Lower lobe of right lung (tissue), 2 donors: ENCODE data around the gene NAMPT. TPM values are rescaled to one million over a fixed set of nuclear protein-coding genes. Genes with fewer than 3 reads are reported as not detected.

Source experiments
- ATAC-seq, 2 donors: fragments of 200-7000 bp; cut with Tn5 transposase; one replicate each; pipeline ENCODE4 v1.9.1; 2020 to 2022; ENCODE audit warnings: mild to moderate bottlenecking in 2 of 2, moderate library complexity in 2 of 2
- DNase-seq: peaks from one replicate; pipeline ENCODE4 v3.0.0-alpha.2; 2020
- H3K27ac ChIP-seq: fragments of 200-600 bp; one replicate; pipeline ENCODE4 v1.8.0; 2022
- H3K27me3 ChIP-seq: fragments of 200-600 bp; one replicate; pipeline ENCODE4 v1.8.0; 2022; ENCODE audit warnings: low read depth
- H3K36me3 ChIP-seq: fragments of 200-600 bp; one replicate; pipeline ENCODE4 v1.8.0; 2022; ENCODE audit warnings: mild to moderate bottlenecking
- H3K4me1 ChIP-seq: fragments of 200-600 bp; one replicate; pipeline ENCODE4 v1.8.0; 2022
- H3K4me3 ChIP-seq: fragments of 200-600 bp; one replicate; pipeline ENCODE4 v1.8.0; 2022; ENCODE audit warnings: mild to moderate bottlenecking
- H3K9me3 ChIP-seq: fragments of 200-600 bp; one replicate; pipeline ENCODE4 v1.8.0; 2022
- intact Hi-C: fragments of 100-400 bp; cut with DNase I; formaldehyde crosslinking; loops from one replicate; pipeline ENCODE4 v1.11.0; 2022
- total RNA-seq: library from RNA; stranded (reverse); fragmentation: NEBNext Ultra II Directional; extraction: Animal tissue kit (Norgen Biotek cat#: 25700); gene quantifications from one replicate; pipeline ENCODE4 v1.2.1, GENCODE V29; 2021
- TF ChIP-seq, protein P1 (sequence below): fragments of 200-600 bp; IDR thresholded peaks from one replicate; pipeline ENCODE4 v1.8.0; 2022; ENCODE audit warnings: antibody characterized with exemption, mild to moderate bottlenecking
- donor health status: DM: no; HTN: yes; CAD: no; lungs with severe emphysema.

The NAMPT gene
- total RNA-seq, 1 donor from 2014 or later, result 177 TPM

DNA sequence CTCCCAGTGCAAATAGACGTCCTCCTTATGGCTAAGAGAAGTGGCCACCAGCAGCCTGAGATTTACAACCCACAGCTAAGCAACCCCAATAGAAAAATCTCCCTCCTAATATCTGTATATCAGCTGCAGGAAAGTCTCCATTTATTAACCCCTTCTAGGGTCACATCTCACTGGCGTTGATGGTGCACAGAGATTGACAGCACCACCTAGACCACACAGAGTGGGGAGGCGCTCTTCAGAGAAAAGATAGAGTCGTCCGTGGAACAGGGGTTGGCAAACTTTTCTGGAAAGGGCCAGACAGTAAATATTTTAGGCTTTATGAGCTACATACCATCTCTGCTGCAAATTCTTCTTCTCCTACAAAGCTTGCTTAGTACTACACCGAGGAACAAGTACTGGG lies 60.0 kb downstream of the NAMPT start:
- intact Hi-C loops, result no loop called here
- TF ChIP-seq, protein P1, sequence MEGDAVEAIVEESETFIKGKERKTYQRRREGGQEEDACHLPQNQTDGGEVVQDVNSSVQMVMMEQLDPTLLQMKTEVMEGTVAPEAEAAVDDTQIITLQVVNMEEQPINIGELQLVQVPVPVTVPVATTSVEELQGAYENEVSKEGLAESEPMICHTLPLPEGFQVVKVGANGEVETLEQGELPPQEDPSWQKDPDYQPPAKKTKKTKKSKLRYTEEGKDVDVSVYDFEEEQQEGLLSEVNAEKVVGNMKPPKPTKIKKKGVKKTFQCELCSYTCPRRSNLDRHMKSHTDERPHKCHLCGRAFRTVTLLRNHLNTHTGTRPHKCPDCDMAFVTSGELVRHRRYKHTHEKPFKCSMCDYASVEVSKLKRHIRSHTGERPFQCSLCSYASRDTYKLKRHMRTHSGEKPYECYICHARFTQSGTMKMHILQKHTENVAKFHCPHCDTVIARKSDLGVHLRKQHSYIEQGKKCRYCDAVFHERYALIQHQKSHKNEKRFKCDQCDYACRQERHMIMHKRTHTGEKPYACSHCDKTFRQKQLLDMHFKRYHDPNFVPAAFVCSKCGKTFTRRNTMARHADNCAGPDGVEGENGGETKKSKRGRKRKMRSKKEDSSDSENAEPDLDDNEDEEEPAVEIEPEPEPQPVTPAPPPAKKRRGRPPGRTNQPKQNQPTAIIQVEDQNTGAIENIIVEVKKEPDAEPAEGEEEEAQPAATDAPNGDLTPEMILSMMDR, result no peak
- H3K4me1 ChIP-seq, result no peaks in the 10 kb centered on the region
- ATAC-seq, result no peak
- no peak overlapping the region for H3K27ac ChIP-seq
- H3K9me3 ChIP-seq, result no peaks in the 10 kb centered on the region
- no peak overlapping the region for H3K4me3 ChIP-seq
- no peaks in the 10 kb centered on the region for H3K27me3 ChIP-seq
- no peaks in the 10 kb centered on the region for H3K36me3 ChIP-seq
- DNase-seq, result no peak

DNA sequence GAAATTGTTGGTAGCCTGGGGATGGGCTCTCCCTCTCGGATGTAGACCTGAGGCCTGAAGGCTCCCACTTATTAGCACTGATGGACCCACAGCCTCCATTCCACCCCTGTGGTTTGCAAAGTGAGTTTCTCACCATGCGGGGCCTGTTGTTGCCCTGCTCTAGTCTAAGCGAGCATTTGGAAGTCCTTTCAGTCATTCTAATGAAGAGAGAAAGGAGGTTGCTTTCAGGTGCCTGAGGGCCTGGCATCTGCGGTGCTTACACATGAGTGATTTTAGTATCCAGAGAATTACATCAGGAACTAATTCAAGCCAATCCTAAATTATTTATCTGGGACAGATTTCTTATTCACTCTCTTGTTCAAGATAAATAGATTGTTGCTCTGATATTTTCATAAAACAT lies 61.6 kb downstream of the NAMPT start:
- H3K36me3 ChIP-seq, result no peaks in the 10 kb centered on the region
- peaks cover 12% of the 10 kb centered on the region for H3K4me1 ChIP-seq
- TF ChIP-seq, protein P1, result no peak
- H3K27ac ChIP-seq, result no peak overlapping the region
- ATAC-seq (no peak), DNase-seq (no peak)
- H3K27me3 ChIP-seq, result no peaks in the 10 kb centered on the region
- no peaks in the 10 kb centered on the region for H3K9me3 ChIP-seq
- no peak overlapping the region for H3K4me3 ChIP-seq
- intact Hi-C loops, result no loop called here

DNA sequence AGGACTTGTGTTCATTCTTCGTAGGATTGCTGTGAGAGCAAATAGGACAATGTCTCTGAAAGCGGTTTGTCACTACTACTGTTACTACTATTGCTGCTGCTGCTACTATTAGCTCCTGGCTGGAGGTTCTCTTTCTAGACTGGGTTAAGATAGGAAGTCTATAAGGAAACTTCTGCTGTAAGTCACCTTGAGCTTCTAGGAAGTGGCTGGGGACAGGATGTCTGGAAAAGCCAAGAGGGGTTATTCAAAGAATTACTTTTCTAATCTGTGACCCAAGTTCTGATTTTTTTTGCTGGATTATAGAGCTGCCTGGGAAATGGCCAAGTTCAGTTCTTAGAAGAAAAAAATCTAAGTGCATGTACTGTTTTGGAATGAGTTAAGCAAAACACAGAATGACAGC lies 62.2 kb downstream of the NAMPT start:
- peaks cover 18% of the 10 kb centered on the region for H3K4me1 ChIP-seq
- H3K36me3 ChIP-seq, result no peaks in the 10 kb centered on the region
- intact Hi-C loops, result no loop called here
- TF ChIP-seq, protein P1, result no peak
- no peaks in the 10 kb centered on the region for H3K9me3 ChIP-seq
- no peak overlapping the region for H3K27ac ChIP-seq
- no peak overlapping the region for H3K4me3 ChIP-seq
- ATAC-seq (no peak), DNase-seq (no peak)
- no peaks in the 10 kb centered on the region for H3K27me3 ChIP-seq

DNA sequence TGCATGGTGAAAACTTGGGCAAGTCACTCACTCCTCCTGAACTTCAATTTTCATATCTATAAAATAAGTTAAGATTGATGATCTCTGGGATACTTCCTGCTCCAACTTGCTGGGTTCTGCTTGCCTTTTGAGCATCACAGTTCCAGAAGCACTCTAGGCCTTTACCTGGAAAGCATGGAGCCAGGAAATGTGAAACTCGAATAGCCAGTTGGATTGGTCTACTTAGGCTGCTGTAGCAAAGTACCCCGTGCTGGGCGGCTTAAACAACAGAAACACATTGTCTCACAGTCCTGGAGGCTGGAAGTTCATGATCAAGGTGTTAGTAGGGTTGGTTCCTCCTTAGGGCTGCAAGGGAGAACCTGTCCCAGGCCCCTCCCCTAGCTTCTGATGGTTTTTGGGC lies 64.5 kb downstream of the NAMPT start:
- Histone ChIP-seq H3K27me3 (no peaks in the 10 kb centered on the region), H3K27ac (no peak overlapping the region), H3K4me3 (no peak overlapping the region), H3K36me3 (no peaks in the 10 kb centered on the region), H3K4me1 (peaks cover 40% of the 10 kb centered on the region), H3K9me3 (no peaks in the 10 kb centered on the region)
- intact Hi-C loops, result no loop called here
- TF ChIP-seq, protein P1, result no peak
- DNase-seq (no peak), ATAC-seq (no peak)

DNA sequence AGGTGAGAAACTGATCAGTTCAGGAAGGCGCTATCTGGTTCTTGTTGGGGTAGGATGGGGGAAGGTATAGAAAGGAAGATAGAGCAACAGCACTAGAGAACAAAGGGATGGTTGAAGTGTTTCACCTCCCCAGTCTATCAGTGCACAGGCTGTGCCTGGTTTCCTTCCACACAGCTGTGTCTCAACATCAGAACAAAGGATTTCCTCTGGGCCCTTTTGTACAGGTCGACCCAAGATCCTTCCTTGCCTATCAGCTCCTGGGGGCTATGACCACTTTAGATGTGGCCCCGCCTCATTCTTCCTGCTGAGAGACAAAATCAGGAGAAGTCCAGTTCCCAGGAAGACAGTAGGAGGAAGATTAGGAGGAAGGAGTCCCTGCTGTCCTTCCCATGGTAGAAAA lies 65.6 kb downstream of the NAMPT start:
- Histone ChIP-seq H3K27ac (no peak overlapping the region), H3K4me1 (peaks cover 40% of the 10 kb centered on the region), H3K36me3 (no peaks in the 10 kb centered on the region), H3K4me3 (no peak overlapping the region), H3K9me3 (no peaks in the 10 kb centered on the region), H3K27me3 (no peaks in the 10 kb centered on the region)
- intact Hi-C loops, result no loop called here
- DNase-seq (no peak), ATAC-seq (no peak)
- TF ChIP-seq, protein P1, result no peak

DNA sequence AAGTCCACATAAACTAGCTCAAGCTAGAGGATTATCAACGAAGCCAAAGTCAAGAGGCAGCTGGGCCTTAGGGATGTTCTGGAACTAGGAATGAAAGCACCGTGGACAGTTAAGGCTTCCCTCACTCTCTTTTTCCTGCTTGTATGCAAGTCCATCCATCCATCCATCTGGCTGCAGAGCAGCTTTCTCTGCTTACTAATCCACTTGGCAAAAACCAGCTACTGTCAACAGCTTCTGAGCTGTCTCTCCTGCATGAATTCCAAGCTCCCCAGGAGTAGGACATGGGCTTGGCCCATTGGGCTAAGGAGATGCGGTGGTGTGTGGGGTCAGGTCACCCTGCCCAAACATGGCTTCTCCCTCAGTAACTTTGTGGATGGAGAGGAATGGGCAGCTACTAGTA lies 66.2 kb downstream of the NAMPT start:
- Histone ChIP-seq H3K9me3 (no peaks in the 10 kb centered on the region), H3K4me3 (no peak overlapping the region), H3K27me3 (no peaks in the 10 kb centered on the region), H3K27ac (peak overlapping the region; percentile 76), H3K4me1 (peaks cover 40% of the 10 kb centered on the region), H3K36me3 (no peaks in the 10 kb centered on the region)
- ATAC-seq (no peak), DNase-seq (no peak)
- TF ChIP-seq, protein P1, result no peak
- intact Hi-C loops, result no loop called here
